GM23248 (cell line): ENCODE results near the gene C9orf43.
"Not testable (repeated sequence)": the region's sequence is repeated elsewhere in the genome, so short reads cannot be mapped to it uniquely, and the experiment has no call there.

Source experiments
- EZH2 ChIP-seq: fragments of 200-600 bp; sonication (generic); IDR thresholded peaks from 2 replicates; pipeline ENCODE4 v1.6.1; 2018; ENCODE audit warnings: antibody characterized with exemption, mild to moderate bottlenecking; ENCODE audit not compliant: insufficient read depth, poor library complexity, severe bottlenecking
- EZH2phosphoT487 ChIP-seq: fragments of 200-600 bp; sonication (generic); IDR thresholded peaks from 2 replicates; pipeline ENCODE4 v1.6.1; 2018; ENCODE audit warnings: antibody characterized with exemption, moderate library complexity, mild to moderate bottlenecking, low read depth; ENCODE audit not compliant: insufficient read depth

DNA sequence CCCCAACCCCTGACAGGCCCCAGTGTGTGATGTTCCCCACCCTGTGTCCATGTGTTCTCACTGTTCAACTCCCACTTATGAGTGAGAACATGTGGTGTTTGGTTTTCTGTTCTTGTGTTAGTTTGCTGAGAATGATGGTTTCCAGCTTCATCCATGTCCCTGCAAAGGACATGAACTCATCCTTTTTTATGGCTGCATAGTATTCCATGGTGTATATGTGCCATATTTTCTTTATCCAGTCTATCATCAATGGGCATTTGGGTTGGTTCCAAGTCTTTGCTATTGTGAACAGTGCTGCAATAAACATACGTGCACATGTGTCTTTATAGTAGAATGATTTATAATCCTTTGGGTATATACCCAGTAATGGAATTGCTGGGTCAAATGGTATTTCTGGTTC lies 27.2 kb downstream of the C9orf43 start:
- not testable (repeated sequence) for TF ChIP-seq EZH2, EZH2phosphoT487
